ENCODE measurements around the gene SIK2.

GRCh38 chr11:111659201-111660115, 57.2 kb downstream of the SIK2 start:
- TF ChIP-seq, protein P1, sequence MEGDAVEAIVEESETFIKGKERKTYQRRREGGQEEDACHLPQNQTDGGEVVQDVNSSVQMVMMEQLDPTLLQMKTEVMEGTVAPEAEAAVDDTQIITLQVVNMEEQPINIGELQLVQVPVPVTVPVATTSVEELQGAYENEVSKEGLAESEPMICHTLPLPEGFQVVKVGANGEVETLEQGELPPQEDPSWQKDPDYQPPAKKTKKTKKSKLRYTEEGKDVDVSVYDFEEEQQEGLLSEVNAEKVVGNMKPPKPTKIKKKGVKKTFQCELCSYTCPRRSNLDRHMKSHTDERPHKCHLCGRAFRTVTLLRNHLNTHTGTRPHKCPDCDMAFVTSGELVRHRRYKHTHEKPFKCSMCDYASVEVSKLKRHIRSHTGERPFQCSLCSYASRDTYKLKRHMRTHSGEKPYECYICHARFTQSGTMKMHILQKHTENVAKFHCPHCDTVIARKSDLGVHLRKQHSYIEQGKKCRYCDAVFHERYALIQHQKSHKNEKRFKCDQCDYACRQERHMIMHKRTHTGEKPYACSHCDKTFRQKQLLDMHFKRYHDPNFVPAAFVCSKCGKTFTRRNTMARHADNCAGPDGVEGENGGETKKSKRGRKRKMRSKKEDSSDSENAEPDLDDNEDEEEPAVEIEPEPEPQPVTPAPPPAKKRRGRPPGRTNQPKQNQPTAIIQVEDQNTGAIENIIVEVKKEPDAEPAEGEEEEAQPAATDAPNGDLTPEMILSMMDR (IDR thresholded peaks at IDR 0.05; ENCODE audit: borderline replicate concordance, extremely low read depth, low read length, poor library complexity, severe bottlenecking) = no peak
- no peak for TF ChIP-seq EZH2 (IDR thresholded peaks at IDR 0.05; ENCODE audit: borderline replicate concordance, low read depth, low read length, severe bottlenecking)

All from DND-41 (cell line).